Colon (tissue), 2 donors: ENCODE data around the gene NLGN2.
"Not testable (repeated sequence)": the region's sequence is repeated elsewhere in the genome, so short reads cannot be mapped to it uniquely, and the experiment has no call there.

Experiments used
- FAIRE-seq: peaks from 2 replicates; lab custom pipeline; 2012; peaks lifted over from hg19 to GRCh38; lab: Jason Lieb, UNC
- donor health status: control.
- donor health status: control.

Gene NLGN2

GRCh38 chr17:7407485-7408251, at the start of gene NLGN2:
TSS of gene NLGN2 (plus strand) at chr17:7407845. CDS start at chr17:7408256, 411 bp downstream.
- no peak for FAIRE-seq

GRCh38 chr17:7361906-7362305, 45.7 kb upstream of the NLGN2 start:
- FAIRE-seq: no peak

DNA sequence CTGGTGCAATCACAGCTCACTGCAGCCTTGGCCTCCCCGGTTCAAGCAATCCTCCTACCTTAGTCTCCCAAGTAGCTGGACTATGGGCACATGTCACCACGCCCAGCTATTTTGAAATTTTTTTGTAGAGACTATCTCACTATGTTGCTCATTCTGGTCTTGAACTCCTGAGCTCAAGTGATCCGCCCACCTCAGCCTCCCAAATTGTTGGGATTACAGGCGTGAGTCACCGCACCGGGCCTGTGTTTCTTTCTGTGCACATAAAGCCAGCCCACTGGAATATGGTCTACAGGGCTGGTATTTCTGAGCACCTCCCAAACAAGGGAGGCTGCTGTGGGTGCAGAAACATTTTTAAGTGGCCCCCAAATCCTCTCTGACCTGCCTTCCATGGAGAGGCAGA, 44.3 kb upstream of the NLGN2 start:
- FAIRE-seq: no peak

DNA sequence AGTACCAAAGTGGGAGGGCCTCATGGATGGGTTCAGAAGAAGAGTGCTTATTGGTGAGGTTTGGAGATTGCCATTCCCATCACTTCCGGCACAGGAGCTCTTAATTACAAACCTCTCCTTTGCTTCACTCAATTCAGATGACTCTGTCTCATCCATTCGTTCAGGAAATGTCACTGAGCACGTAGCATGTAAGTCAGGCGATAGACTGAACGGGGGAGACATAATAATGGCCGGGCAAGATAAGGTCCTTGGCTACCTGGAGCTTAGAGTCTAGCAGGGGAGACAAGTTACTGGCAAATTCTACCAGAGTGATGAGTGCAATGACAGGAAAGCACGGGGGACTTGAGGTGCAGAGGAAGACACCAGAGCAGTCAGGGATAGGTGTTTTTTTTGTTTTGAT, 41.7 kb upstream of the NLGN2 start:
- FAIRE-seq: not testable (repeated sequence)

DNA sequence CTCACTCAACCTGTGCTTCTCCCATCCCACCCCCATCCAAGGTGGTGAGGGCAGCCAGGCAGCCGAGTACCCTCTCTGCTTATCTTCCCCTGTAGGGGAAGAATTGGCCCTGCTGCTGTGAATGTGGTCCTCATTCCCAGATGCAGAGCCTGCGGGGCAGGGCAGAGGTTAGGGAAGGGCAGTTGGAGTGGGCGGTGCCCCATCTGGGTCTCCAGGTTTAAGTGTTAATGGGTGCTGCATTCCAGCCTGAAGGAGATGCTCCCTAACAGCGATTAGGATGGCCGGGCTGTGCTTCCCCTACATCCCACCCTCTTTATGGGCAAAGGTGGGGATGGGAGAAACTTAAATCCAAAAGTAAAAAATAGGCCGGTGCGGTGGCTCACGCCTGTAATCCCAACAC, 40.6 kb upstream of the NLGN2 start:
- FAIRE-seq: no peak

DNA sequence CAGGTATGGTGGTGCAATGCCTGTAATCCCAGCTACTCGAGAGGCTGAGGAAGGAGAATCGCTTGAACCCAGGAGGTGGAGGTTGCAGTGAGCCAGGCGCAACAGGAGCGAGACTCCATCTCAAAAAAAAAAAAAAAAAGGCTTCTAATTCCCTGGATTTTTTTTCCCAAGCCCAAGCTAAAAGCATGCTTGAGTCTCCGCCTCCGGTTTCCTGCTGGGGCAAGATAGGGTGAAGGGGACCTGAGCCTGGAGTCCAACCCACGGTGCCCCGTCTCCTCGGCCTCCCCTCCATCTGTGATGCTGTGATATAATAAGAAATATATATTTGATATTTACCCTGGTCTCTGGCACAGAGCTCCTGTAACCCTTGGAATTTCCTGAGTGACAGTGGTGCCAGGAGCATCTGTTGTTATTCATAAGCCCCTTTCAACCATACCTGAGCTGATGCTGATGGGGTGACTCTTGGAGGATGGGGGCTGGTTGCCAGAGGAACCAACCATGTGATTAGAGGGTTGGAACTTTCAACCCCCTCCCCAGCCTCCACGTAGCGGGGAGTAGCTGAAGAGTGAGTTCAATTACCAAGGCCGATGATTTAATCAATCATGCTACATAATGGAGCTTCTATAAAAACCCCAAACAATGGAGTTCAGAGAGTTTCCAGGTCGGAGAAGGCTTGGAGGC, 39.6 kb upstream of the NLGN2 start:
- no peak for FAIRE-seq

DNA sequence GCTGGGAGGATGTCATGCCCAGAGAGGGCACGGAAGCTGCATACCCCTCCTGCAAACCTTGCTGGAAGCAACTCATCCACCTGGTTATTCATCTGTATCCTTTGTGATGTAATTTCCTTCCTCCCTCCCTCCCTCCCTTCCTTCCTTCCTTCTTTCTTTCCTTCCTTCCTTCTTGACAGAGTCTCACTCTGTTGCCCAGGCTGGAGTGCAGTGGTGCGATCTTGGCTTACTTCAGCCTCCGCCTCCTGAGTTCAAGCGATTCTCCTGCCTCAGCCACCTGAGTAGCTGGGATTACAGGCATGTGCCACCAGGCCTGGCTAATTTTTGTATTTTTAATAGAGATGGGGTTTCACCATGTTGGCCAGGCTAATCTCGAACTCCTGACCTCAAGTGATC, 39.0 kb upstream of the NLGN2 start:
- not testable (repeated sequence) for FAIRE-seq

DNA sequence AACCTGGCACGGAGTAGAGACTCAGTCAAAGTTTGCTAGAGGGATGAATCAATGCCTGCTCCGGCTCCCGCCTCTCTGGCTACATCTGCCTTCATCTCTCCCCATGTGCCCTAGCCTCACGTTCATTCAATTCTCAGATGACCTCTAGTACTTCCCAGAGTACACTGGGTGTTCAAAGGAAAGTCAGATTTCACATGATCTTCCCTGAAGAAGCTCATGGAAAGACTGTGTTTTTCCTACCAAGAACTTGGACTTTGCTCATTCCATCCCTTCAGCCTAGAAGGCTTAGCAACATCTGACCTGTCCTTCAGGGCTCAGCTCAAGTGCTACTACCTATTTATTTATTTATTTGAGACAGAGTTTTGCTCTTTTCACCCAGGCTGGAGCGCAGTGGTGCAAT, 37.8 kb upstream of the NLGN2 start:
- FAIRE-seq: no peak

GRCh38 chr17:7370853-7371252, 36.8 kb upstream of the NLGN2 start:
- no peak for FAIRE-seq

- FAIRE-seq: no peak
Measured at GRCh38 chr17:7374353-7374752, 33.3 kb upstream of the NLGN2 start.

DNA sequence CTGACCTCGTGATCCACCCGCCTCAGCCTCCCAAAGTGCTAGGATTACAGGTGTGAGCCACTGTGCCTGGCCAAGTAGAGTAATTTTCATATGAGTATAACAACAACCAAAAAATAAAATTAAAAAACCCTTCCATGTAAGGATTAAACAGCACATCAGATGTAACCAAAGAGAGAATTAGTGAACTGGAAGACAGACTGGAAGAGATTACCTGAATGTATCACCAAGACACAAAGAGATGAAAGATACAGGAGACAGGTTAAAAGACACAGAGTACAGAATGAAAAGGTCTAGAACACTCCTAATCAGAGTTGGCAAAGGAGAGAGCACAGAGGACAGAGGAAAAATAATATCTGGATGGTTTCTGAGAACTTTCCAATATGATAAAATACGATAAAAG, 28.5 kb upstream of the NLGN2 start:
- FAIRE-seq: no peak

- no peak for FAIRE-seq
Measured at GRCh38 chr17:7380321-7380720, 27.3 kb upstream of the NLGN2 start.

GRCh38 chr17:7380855-7381683, 26.6 kb upstream of the NLGN2 start, which contains the start of gene TNK1:
TSS of gene TNK1 (plus strand) at chr17:7381089. CDS start at chr17:7382927, 1,838 bp downstream.
- no peak for FAIRE-seq

- no peak for FAIRE-seq
Measured at GRCh38 chr17:7382901-7383300, 24.7 kb upstream of the NLGN2 start.

- no peak for FAIRE-seq
Measured at GRCh38 chr17:7383371-7383741, 24.3 kb upstream of the NLGN2 start.

- FAIRE-seq: no peak
Measured at GRCh38 chr17:7383742-7384488, 23.7 kb upstream of the NLGN2 start.

DNA sequence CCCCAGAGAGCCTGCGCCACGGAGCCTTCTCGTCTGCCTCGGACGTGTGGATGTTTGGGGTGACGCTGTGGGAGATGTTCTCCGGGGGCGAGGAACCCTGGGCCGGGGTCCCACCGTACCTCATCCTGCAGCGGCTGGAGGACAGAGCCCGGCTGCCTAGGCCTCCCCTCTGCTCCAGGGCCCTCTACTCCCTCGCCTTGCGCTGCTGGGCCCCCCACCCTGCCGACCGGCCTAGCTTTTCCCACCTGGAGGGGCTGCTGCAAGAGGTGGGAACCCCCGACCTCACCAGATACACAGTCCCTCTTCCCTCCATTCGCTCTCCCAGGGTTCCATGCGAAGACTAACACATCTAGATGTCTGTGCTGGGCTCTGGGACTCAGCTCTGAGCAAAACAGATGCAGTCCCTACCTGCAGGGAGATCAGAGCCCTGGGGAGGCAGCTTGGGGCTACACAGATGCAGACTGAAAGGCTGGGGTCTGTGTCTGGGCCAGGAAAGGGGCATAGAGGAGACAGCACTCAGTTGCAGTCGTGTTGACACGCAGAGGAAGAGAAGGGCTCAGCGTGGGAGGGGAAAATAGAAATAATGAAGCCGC, 23.1 kb upstream of the NLGN2 start:
- no peak for FAIRE-seq

DNA sequence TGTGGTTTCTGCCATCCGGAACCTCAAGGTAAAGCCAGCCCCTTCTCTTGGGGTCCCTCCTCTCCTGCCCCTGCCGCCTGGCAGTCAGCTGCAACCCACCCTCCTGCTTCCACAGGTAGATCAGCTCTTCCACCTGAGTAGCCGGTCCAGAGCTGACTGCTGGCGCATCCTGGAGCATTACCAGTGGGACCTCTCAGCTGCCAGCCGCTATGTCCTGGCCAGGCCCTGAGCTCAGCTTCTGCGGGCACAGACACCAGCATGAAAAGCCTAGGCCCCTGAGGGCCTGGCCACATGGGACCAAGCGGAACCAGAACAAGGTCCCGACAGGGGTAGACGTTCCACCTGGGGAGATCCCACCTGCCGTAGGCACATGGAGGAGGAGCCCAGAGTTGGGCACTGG, 18.8 kb upstream of the NLGN2 start:
- FAIRE-seq: no peak

DNA sequence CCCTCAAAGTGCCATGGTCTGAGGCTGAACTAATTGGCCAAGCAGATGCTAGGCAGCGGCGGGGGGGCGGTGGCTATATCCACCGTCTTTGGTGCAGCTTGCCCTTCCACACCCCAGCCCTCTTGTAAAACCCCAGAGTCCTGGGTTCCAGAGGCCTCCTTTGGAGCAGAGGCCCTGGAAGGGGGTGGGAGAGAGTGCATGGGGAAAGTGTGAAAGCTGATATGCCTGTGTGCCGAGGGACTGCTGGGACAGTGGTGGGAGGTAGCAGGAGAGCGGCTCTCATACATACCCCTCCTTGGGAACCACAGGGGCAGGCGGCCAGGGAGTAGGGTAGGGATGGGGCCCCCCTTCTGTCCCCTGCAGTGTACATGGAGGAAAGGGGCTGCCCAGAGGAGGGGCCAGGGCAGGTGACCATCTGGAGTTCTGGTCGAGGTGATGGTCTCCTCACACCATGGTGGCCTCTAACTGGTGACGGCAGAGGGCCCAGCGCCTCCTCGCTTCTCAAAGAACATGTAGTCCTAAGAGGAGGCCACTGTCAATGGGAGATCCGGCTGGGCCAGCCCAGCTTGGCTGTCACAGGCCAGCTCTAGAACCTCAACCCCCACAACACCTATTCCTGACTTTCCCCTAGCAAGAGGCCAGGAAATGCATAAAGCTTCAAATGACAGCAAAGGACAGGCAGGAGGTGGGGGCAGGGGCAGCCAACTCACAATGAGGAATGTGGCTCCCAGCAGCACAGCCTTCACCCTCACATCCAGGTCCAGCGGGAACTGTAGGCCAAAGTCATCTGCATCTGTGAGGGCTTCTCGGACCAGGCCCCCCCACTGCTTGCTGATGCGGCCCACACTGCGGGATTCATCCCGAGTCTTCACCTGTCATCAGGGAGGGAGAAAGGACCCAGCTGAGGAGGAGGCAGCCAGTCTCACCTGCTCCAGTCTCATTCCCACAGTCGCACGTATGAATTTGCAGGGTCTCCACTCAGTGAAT, 17.4 kb upstream of the NLGN2 start:
- no peak for FAIRE-seq

DNA sequence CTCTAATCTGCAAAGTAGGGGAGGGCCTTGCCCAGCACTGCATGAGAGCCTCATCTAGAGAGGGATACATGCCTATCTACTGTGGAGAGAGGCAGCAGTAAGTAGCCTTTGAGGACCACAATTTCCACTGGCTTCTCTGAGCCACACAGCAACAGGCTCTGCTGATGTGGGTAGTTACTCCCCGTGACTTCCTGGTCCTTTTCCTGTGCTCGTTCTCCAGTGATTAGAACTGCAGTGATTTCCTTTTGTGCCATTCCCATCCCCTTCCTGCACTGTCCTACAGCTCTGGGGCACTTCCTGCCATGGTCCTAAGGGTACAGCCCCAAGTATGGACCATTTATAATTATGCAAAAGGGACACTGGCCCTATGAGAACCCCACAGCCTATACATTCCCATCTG, 16.3 kb upstream of the NLGN2 start:
- no peak for FAIRE-seq
